Endodermal cell (in vitro differentiated cells): Measurements from ENCODE around the gene CNTN6. TPM values are rescaled to one million over a fixed set of nuclear protein-coding genes. Genes with fewer than 3 reads are reported as not detected.

ENCODE experiments used
- DNase-seq: peaks from one replicate; pipeline ENCODE4 v3.0.0-alpha.2; 2017
- H3K27ac ChIP-seq: 2 replicates; pipeline ENCODE4 v1.5.1; 2013; ENCODE audit warnings: mild to moderate bottlenecking, low read depth, low read length, moderate library complexity
- H3K27me3 ChIP-seq: 2 replicates; pipeline ENCODE4 v1.6.1; 2013; ENCODE audit warnings: mild to moderate bottlenecking, low read length, moderate library complexity; ENCODE audit not compliant: insufficient read depth, control insufficient read depth, poor library complexity, severe bottlenecking
- H3K36me3 ChIP-seq: 2 replicates; pipeline ENCODE4 v1.7.0; 2013; ENCODE audit warnings: mild to moderate bottlenecking, low read length, moderate library complexity; ENCODE audit not compliant: control insufficient read depth, insufficient read depth
- H3K4me1 ChIP-seq: one replicate; pipeline ENCODE4 v1.7.0; 2013; ENCODE audit warnings: low read length; ENCODE audit not compliant: control insufficient read depth, insufficient read depth
- H3K4me3 ChIP-seq: 2 replicates; pipeline ENCODE4 v1.5.1; 2013; ENCODE audit warnings: mild to moderate bottlenecking, low read length, moderate library complexity
- H3K9ac ChIP-seq: 2 replicates; pipeline ENCODE4 v1.6.1; 2013; ENCODE audit warnings: mild to moderate bottlenecking, low read length, moderate library complexity; ENCODE audit not compliant: poor library complexity, severe bottlenecking; ENCODE audit errors: extremely low read depth
- H3K9me3 ChIP-seq: 2 replicates; pipeline ENCODE4 v1.6.1; 2013; ENCODE audit warnings: mild to moderate bottlenecking, low read length, moderate library complexity; ENCODE audit not compliant: control insufficient read depth
- H3K27ac Mint-ChIP-seq: 2 replicates; pipeline ENCODE4 v1.8.0; 2020; ENCODE audit warnings: mixed read lengths
- H3K27me3 Mint-ChIP-seq: 2 replicates; pipeline ENCODE4 v1.8.0; 2021; ENCODE audit warnings: mild to moderate bottlenecking, mixed read lengths; ENCODE audit not compliant: insufficient read depth
- H3K36me3 Mint-ChIP-seq: 2 replicates; pipeline ENCODE4 v1.8.0; 2020; ENCODE audit warnings: low read depth, mixed read lengths
- H3K4me1 Mint-ChIP-seq: 2 replicates; pipeline ENCODE4 v1.8.0; 2020; ENCODE audit warnings: mixed read lengths
- H3K4me3 Mint-ChIP-seq: 2 replicates; pipeline ENCODE4 v1.8.0; 2020; ENCODE audit warnings: mild to moderate bottlenecking, moderate library complexity, mixed read lengths
- H3K9me3 Mint-ChIP-seq: 2 replicates; pipeline ENCODE4 v1.8.0; 2020; ENCODE audit warnings: mild to moderate bottlenecking, mixed read lengths
- CTCF ChIP-seq: fragments of 200-600 bp; sonication (generic); conservative IDR thresholded peaks from 2 replicates; pipeline ENCODE4 v1.5.0; 2021; ENCODE audit warnings: antibody characterized with exemption, mild to moderate bottlenecking
- WGBS, 2 experiments: methylation state at CpG; one replicate each; pipeline versions ENCODE4 v1.1.5 to v1.1.7; 2013; ENCODE audit warnings: missing lambda C conversion rate in 2 of 2, mixed read lengths in 1 of 2; ENCODE audit not compliant: insufficient coverage in 1 of 2, insufficient read length in 1 of 2; 5-methylcytosine and 5-hydroxymethylcytosine counted together
- total RNA-seq, 2 donors: library from RNA; stranded (reverse); fragmentation: NEBNext Ultra II Directional in 1 of 2; extraction: Animal tissue kit (Norgen Biotek cat#: 25700) in 1 of 2; gene quantifications; 2 replicates in 1 of 2; 3 replicates in 1 of 2; pipeline ENCODE4 v1.2.1, GENCODE V29; 2021

The CNTN6 gene
- total RNA-seq, 2 donors from 2014 or later, result 0.31 to 0.51 TPM

- Histone ChIP-seq H3K4me3 (no peak overlapping the region), H3K4me1 (no peaks in the 10 kb centered on the region), H3K9ac (no peak overlapping the region), H3K27me3 (no peaks in the 10 kb centered on the region), H3K9me3 (peaks cover 5% of the 10 kb centered on the region), H3K36me3 (no peaks in the 10 kb centered on the region), H3K27ac (no peak overlapping the region)
- no peaks in the 10 kb centered on the region for H3K36me3 Mint-ChIP-seq
- 67 to 83% methylated on average over 2 to 3 of the region's 3 CpGs for WGBS, 2 experiments
- no peaks in the 10 kb centered on the region for H3K4me1 Mint-ChIP-seq
- no peaks in the 10 kb centered on the region for H3K27me3 Mint-ChIP-seq
- H3K4me3 Mint-ChIP-seq, result no peak overlapping the region
- no peak for DNase-seq
- H3K9me3 Mint-ChIP-seq, result peaks cover 4% of the 10 kb centered on the region
- no peak for TF ChIP-seq CTCF
- H3K27ac Mint-ChIP-seq, result no peak overlapping the region
Measured at GRCh38 chr3:1444195-1444594, 351.4 kb downstream of the CNTN6 start.

GRCh38 chr3:1446531-1446930 lies 353.7 kb downstream of the CNTN6 start:
- DNase-seq, result no peak
- Mint-ChIP-seq H3K27ac (no peak overlapping the region), H3K4me1 (peaks cover 11% of the 10 kb centered on the region), H3K4me3 (no peak overlapping the region), H3K36me3 (no peaks in the 10 kb centered on the region), H3K27me3 (no peaks in the 10 kb centered on the region), H3K9me3 (no peaks in the 10 kb centered on the region)
- H3K9ac ChIP-seq, result no peak overlapping the region
- H3K4me3 ChIP-seq, result no peak overlapping the region
- no peaks in the 10 kb centered on the region for H3K4me1 ChIP-seq
- no peak overlapping the region for H3K27ac ChIP-seq
- no peaks in the 10 kb centered on the region for H3K36me3 ChIP-seq
- TF ChIP-seq CTCF, result no peak
- H3K27me3 ChIP-seq, result no peaks in the 10 kb centered on the region
- peaks cover 10% of the 10 kb centered on the region for H3K9me3 ChIP-seq

- no peaks in the 10 kb centered on the region for H3K36me3 ChIP-seq
- no peak overlapping the region for H3K9ac ChIP-seq
- WGBS, 2 experiments, result 68% methylated on average over 1 of the region's 1 CpG; no CpG with 5 or more reads in 1 of the 2 experiments
- peaks cover 11% of the 10 kb centered on the region for H3K4me1 Mint-ChIP-seq
- no peaks in the 10 kb centered on the region for H3K36me3 Mint-ChIP-seq
- H3K4me3 ChIP-seq, result no peak overlapping the region
- no peak overlapping the region for H3K4me3 Mint-ChIP-seq
- H3K9me3 Mint-ChIP-seq, result no peaks in the 10 kb centered on the region
- no peaks in the 10 kb centered on the region for H3K4me1 ChIP-seq
- TF ChIP-seq CTCF, result no peak
- H3K27me3 Mint-ChIP-seq, result no peaks in the 10 kb centered on the region
- H3K27ac ChIP-seq, result no peak overlapping the region
- H3K9me3 ChIP-seq, result peaks cover 10% of the 10 kb centered on the region
- H3K27me3 ChIP-seq, result no peaks in the 10 kb centered on the region
- DNase-seq, result no peak
- H3K27ac Mint-ChIP-seq, result no peak overlapping the region
Measured at GRCh38 chr3:1447452-1447851, 354.6 kb downstream of the CNTN6 start.
